ENCODE results near the gene ASH1L. TPM values are rescaled to one million over a fixed set of nuclear protein-coding genes. Genes with fewer than 3 reads are reported as not detected.

Gene ASH1L
- total and polyA plus RNA-seq, 2 experiments from 2014 or later: 23.6 to 24.7 TPM

- Mint-ChIP-seq H3K27me3 (ENCODE audit: insufficient read depth, low read depth, poor library complexity) (no peaks in the 10 kb centered on the region), H3K4me1 (no peaks in the 10 kb centered on the region; the same call in 2 of the 3 replicates), H3K27ac (no peak overlapping the region), H3K9me3 (no peaks in the 10 kb centered on the region; the same call in 2 of the 3 replicates), H3K36me3 (ENCODE audit: low read depth) (peaks cover 25% of the 10 kb centered on the region), H3K4me3 (no peak overlapping the region)
- no peak overlapping the region for H2AFZ ChIP-seq
- peaks cover 87% of the 10 kb centered on the region for H3K79me2 ChIP-seq (replicated peaks; ENCODE audit: insufficient read depth)
- H3K4me2 ChIP-seq: no peak overlapping the region
- no peaks in the 10 kb centered on the region for H3K9me2 ChIP-seq (ENCODE audit: insufficient read depth)
- H3K27ac ChIP-seq (ENCODE audit: low read depth): no peak overlapping the region
- H3F3A ChIP-seq (replicated peaks; ENCODE audit: low read depth): no peaks in the 10 kb centered on the region; the same call in 1 of the 2 replicates
- ATAC-seq (no peak), DNase-seq (ENCODE audit: low spot score) (no peak)
- no peak overlapping the region for H3K4me3 ChIP-seq
- no peaks in the 10 kb centered on the region for H3K27me3 ChIP-seq (ENCODE audit: insufficient read depth)
- H3K36me3 ChIP-seq (ENCODE audit: insufficient read depth): peaks cover 4% of the 10 kb centered on the region; the same call in 1 of the 2 replicates
- H3K4me1 ChIP-seq (ENCODE audit: insufficient read depth): 0 out of 2 replicates have a peak, but pooled peaks cover 4% of the 10 kb centered on the region
- TF ChIP-seq CTCF (conservative IDR thresholded peaks at IDR 0.05; ENCODE audit: low read depth in 2 of 2) (no peak), REST (IDR thresholded peaks at IDR 0.05; ENCODE audit: unreplicated experiment) (no peak), EZH2phosphoT487 (IDR thresholded peaks at IDR 0.05; ENCODE audit: unreplicated experiment) (no peak), STAT1 (IDR thresholded peaks at IDR 0.05; ENCODE audit: unreplicated experiment) (no peak), POLR2AphosphoS5 (IDR thresholded peaks at IDR 0.05; ENCODE audit: low read depth) (no peak), ZNF462 (CRISPR knock-in tag; IDR thresholded peaks at IDR 0.05) (no peak), ZNF331 (CRISPR knock-in tag; IDR thresholded peaks at IDR 0.05; ENCODE audit: low read depth) (no peak), NANOG (IDR thresholded peaks at IDR 0.05; ENCODE audit: borderline replicate concordance) (no peak), ETS1 (IDR thresholded peaks at IDR 0.05) (no peak), JUNB (IDR thresholded peaks at IDR 0.05; ENCODE audit: unreplicated experiment) (no peak), CREB1 (CRISPR knock-in tag; IDR thresholded peaks at IDR 0.05; ENCODE audit: low read depth) (no peak), ZNF114 (CRISPR knock-in tag; IDR thresholded peaks at IDR 0.05) (no peak), EZH2 (IDR thresholded peaks at IDR 0.05; ENCODE audit: low read depth, unreplicated experiment) (no peak)
- peaks cover 36% of the 10 kb centered on the region for H4K20me1 ChIP-seq (replicated peaks; ENCODE audit: insufficient read depth)
Observed at GRCh38 chr1:155518484-155518883, 44.1 kb downstream of the ASH1L start.

All from GM23338 (cell line).